ENCODE results near the gene TDRD12.
"Not testable (repeated sequence)": the region's sequence is repeated elsewhere in the genome, so short reads cannot be mapped to it uniquely, and the experiment has no call there.

The TDRD12 gene

GRCh38 chr19:32842061-32842460 is 122.5 kb downstream of the TDRD12 start:
- DNase-seq = no peak

DNA sequence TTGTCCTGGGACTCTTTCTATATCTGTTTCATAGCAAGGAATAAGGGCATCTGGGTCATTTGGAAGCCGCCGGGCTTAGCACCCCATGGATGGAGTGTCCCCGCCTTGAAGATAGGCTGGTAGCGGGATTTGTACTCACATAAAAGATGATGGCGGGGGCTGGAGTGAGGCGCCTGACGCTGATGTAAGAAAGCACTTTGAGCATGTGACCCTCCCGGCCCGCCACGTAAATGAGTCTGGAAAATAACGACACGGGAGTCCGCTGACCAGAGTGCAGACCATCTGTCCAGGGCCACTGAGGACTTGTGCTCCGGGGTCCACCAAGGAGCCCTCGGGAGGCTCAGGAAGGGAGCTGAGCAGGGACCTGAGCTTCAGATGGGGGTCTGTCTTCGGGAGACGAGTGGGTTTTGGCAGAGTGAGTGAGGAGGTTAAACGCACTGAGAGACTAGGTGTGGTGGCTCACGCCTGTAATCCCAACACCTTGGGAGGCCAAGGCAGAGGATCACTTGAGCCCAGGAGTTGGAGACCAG is 124.2 kb downstream of the TDRD12 start:
- DNase-seq = no peak

GRCh38 chr19:32848035-32848434 is 128.5 kb downstream of the TDRD12 start:
- not testable (repeated sequence) for DNase-seq

DNA sequence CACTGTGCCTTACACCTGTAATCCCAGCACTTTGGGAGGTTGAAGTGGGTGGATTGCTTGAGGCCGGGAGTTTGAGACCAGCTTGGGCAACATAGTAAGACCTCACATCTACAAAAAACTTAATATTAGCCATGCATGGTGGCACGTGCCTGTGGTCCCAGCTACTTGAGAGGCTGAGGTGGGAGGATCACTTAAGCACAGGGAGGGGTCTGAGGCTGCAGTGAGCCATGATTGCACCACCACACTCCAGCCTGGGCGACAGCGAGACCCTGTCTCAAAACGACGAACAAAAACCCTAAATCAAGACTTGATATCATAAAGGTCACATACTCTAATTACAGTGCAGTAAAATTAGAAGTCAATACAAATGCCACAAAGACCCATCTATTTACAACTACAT is 132.6 kb downstream of the TDRD12 start:
- no peak for DNase-seq

DNA sequence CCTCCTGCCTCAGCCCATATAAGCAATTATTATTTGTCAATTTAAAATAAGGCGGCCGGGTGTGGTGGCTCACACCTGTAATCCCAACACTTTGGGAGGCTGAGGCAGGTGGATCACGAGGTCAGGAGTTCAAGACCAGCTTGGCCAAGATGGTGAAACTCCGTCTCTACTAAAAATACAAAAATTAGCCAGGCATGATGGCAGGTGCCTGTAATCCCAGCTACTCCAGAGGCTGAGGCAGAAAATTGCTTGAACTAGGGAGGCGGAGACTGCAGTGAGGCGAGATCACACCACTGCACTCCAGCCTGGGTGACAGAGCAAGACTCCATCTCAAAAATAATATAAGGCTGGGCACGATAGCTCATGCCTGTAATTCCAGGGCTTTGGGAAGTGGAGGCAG is 137.3 kb downstream of the TDRD12 start:
- not testable (repeated sequence) for DNase-seq

GRCh38 chr19:32857584-32857983 is 138.0 kb downstream of the TDRD12 start:
- DNase-seq = no peak

DNA sequence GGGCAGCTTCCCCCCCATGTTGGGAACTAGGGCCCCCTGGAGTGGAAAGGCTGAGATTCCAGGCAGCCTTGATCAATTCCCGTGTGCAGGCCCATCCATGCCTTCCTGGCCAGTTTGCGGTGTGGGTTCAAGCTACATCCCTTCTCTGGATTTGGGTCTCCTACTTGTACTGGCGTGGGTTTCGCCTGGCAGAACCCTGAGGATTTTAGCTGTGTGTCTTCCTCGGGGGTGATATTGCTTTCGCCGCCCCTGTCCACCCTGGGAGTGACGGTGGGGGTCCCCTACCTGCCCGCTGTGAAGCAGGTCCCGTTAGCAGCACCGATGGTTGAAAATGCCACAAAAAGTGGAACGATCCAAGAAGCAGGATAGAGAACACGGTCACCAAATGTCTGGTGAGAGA is 138.6 kb downstream of the TDRD12 start:
- no peak for DNase-seq

- no peak for DNase-seq
Observed at GRCh38 chr19:32858559-32858958, 139.0 kb downstream of the TDRD12 start.

GRCh38 chr19:32859591-32859990 is 140.0 kb downstream of the TDRD12 start:
- DNase-seq = no peak

DNA sequence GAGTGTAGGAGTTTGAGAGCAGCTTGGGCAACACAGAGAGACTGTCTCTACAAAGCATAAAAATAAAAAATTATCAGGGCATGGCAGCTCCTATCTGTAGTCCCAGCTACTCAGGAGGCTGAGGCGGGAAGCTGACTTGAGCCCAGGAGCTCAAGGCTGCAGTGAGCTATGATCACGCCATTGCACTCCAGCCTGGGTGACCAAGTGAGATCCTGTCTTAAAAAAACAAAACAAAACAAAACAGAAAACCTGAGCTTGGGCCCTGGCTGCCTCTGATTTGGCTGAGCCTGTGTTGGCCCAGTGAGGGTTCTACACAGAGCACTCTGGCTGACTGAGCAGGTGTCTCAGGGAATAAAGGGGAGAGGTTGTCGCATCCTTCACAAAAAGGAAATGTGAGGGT is 142.0 kb downstream of the TDRD12 start:
- DNase-seq = no peak

- no peak for DNase-seq
Observed at GRCh38 chr19:32862173-32862572, 142.6 kb downstream of the TDRD12 start.

DNA sequence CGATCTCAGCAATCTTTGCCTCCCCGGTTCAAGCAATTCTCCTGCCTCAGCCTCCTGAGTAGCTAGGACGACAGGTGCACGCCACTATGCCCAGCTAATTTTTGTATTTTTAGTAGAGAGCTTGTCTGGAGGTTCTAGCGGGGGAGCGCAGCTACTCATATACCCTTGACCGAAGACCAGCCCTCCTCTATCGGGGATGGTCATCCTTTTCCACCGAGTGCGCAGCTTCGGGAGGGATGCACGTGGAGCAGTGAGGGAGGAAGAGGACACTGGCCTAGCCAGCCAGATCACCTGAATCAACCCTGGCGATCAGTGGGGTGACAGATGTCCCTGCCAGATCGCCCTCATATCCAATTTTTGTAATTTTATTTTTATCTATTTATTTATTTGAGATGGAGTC is 143.2 kb downstream of the TDRD12 start:
- DNase-seq = no peak

DNA sequence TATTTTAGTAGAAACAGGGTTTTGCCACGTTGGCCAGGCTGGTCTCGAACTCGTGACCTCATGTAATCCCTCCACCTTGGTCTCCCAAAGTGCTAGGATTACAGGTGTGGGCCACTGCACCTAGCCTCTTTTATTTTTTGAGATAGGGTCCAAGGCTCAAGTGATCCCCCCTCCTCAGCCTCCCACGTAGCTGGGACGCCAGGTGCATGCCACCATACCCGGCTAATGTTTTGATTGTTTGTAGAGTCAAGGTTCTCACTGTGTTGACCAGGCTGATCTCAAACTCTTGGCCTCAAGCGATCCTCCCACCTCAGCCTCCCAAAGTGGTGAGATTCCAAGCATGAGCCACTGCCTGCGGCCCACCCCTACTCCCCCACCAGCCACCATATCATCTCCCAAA is 143.7 kb downstream of the TDRD12 start:
- no peak for DNase-seq

GRCh38 chr19:32863841-32864240 is 144.3 kb downstream of the TDRD12 start:
- no peak for DNase-seq

- no peak for DNase-seq
Observed at GRCh38 chr19:32864318-32865007, 144.9 kb downstream of the TDRD12 start.

DNA sequence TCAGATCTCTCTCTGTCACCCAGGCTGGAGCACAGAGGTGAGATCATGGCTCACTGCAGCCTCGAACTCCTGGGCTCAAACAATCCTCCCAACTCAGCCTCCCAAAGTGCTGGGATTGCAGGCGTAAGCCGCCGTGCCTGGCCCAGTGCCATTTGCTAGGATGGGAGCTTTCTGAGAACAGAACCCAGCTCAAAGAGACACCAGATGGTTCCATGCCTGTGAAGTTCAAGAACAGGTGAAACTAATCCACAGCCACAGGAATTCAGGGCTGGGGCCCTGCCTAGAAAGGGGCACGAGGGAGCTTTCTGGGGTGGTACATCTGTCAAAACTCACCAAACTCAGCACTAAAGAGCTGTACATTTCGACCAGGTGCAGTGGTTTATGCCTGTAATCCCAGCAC is 145.8 kb downstream of the TDRD12 start:
- no peak for DNase-seq

- no peak for DNase-seq
Observed at GRCh38 chr19:32866061-32866460, 146.5 kb downstream of the TDRD12 start.

DNA sequence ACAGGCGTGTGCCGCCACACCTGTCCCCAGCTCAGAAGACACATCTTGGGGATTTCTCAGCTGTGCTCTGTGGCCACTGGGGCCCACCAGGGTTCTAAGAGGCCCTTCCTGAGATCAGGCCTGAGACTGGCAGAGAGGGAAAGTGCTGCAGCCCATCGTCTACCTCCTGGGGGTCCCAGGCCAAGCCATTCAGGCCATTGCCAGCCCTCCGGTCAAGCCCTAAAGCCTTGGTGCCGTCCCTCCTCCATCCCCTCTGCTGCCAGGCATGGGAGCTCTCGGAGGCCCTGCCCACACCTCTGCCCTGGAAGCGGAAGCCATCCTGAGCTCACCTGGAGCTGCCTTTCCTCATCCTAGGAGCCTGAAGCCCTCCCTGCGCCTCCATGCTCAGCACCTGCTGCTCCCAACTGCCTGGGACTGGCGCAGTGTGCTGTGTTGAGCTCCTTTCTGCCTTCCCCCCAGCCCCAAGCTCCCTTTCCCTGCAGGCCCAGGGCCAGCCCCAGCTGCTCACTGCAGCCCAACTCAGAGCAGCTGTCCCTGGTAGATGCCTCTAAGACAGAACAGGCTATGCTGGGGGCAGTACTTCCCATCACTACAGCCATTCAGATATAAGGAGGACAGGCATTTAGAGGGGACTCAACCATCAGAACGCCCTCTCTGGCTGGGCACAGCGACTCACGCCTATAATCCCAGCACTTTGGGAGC is 147.1 kb downstream of the TDRD12 start:
- no peak for DNase-seq

DNA sequence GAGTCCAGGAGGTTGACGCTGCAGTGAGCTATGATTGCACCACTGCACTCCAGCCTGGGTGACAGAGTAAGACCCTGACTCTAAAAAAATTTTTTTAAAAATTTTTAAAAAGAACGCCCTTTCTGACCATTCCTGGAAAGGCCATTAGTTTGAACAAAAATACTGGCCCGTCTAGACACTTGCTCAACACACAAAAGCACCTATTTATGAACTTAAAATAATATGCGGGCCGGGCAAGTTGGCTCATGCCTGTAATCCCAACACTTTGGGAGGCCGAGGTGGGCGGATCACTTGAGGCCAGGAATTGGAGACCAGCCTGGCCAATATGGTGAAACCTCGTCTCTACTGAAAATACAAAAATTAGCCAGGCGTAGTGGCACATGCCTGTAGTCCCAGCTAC is 147.9 kb downstream of the TDRD12 start:
- DNase-seq = not testable (repeated sequence)

GRCh38 chr19:32868206-32868950 is 148.8 kb downstream of the TDRD12 start:
- DNase-seq = no peak

GRCh38 chr19:32869369-32869965 is 149.9 kb downstream of the TDRD12 start, which contains the start of gene SLC7A9:
SLC7A9 (minus strand) TSS chr19:32869767; CDS start chr19:32868534, 1,233 bp downstream.
- no peak for DNase-seq

- DNase-seq = no peak
Observed at GRCh38 chr19:32869966-32870573, 150.5 kb downstream of the TDRD12 start.

GRCh38 chr19:32870981-32871451 is 151.4 kb downstream of the TDRD12 start:
- no peak for DNase-seq
